SH-SY5Y (cell line): Measurements from ENCODE around the gene GJA5.

ENCODE experiments used
- GATA2 ChIP-seq: IDR thresholded peaks from 2 replicates; pipeline ENCODE4 v1.6.1; 2011; ENCODE audit warnings: mild to moderate bottlenecking, low read depth, low read length
- GATA3 ChIP-seq: IDR thresholded peaks from 2 replicates; pipeline ENCODE4 v1.6.1; 2011; ENCODE audit warnings: low read depth, mild to moderate bottlenecking, low read length, moderate library complexity

- TF ChIP-seq GATA2, result no peak
- no peak for TF ChIP-seq GATA3
Measured at GRCh38 chr1:147800804-147801203, 40.4 kb upstream of the GJA5 start.
